HTERT RPE-1 (cell line): ENCODE data around the gene C12orf76.
"Not testable (repeated sequence)": the region's sequence is repeated elsewhere in the genome, so short reads cannot be mapped to it uniquely, and the experiment has no call there.

Experiments used
- in situ Hi-C: fragments of 300-500 bp; cut with MboI; formaldehyde crosslinking; loops from 4 replicates; pipeline ENCODE4 v1.14.3; 2020; ENCODE audit warnings: low sequenced_read_pairs

C12orf76 gene

GRCh38 chr12:110048242-110049027, at the start of gene C12orf76:
C12orf76 (minus strand) TSS chr12:110048522; CDS start chr12:110048495, 27 bp downstream.
- in situ Hi-C loops, result no loop called here

GRCh38 chr12:110093631-110094311, 45.4 kb upstream of the C12orf76 start:
- in situ Hi-C loops, result no loop called here

GRCh38 chr12:110091136-110091711, 42.9 kb upstream of the C12orf76 start:
- in situ Hi-C loops, result no loop called here

- in situ Hi-C loops, result no loop called here
Observed at GRCh38 chr12:110090266-110091135, 42.2 kb upstream of the C12orf76 start.

GRCh38 chr12:110088936-110089335, 40.6 kb upstream of the C12orf76 start:
- in situ Hi-C loops, result no loop called here

- in situ Hi-C loops, result not testable (repeated sequence)
Observed at GRCh38 chr12:110088216-110088615, 39.9 kb upstream of the C12orf76 start.

- in situ Hi-C loops, result no loop called here
Observed at GRCh38 chr12:110084314-110085015, 36.1 kb upstream of the C12orf76 start.

- in situ Hi-C loops, result no loop called here
Observed at GRCh38 chr12:110080410-110080809, 32.1 kb upstream of the C12orf76 start.

- in situ Hi-C loops, result no loop called here
Observed at GRCh38 chr12:110079477-110080400, 31.4 kb upstream of the C12orf76 start.

- in situ Hi-C loops, result no loop called here
Observed at GRCh38 chr12:110077800-110078199, 29.5 kb upstream of the C12orf76 start.

GRCh38 chr12:110075880-110076279, 27.6 kb upstream of the C12orf76 start:
- in situ Hi-C loops, result no loop called here

- in situ Hi-C loops, result no loop called here
Observed at GRCh38 chr12:110074089-110074488, 25.8 kb upstream of the C12orf76 start.

- in situ Hi-C loops, result no loop called here
Observed at GRCh38 chr12:110073049-110073831, 24.9 kb upstream of the C12orf76 start.

GRCh38 chr12:110072636-110073035, 24.3 kb upstream of the C12orf76 start:
- in situ Hi-C loops, result not testable (repeated sequence)

GRCh38 chr12:110071967-110072366, 23.6 kb upstream of the C12orf76 start:
- in situ Hi-C loops, result no loop called here

GRCh38 chr12:110071504-110071903, 23.2 kb upstream of the C12orf76 start:
- in situ Hi-C loops, result no loop called here

- in situ Hi-C loops, result no loop called here
Observed at GRCh38 chr12:110068654-110069053, 20.3 kb upstream of the C12orf76 start.

- in situ Hi-C loops, result not testable (repeated sequence)
Observed at GRCh38 chr12:110068115-110068514, 19.8 kb upstream of the C12orf76 start.
